Measurements from ENCODE around the gene COL20A1.

The COL20A1 gene

GRCh38 chr20:63278661-63279060 is 14.3 kb upstream of the COL20A1 start:
- Histone ChIP-seq H3K4me3 (ENCODE audit: low read depth, low read length) (no peak overlapping the region), H3K36me3 (ENCODE audit: control insufficient read depth in 2 of 2, insufficient read depth in 1 of 2, low read length in 2 of 2) (peaks cover 10 to 86% of the 10 kb centered on the region in 2 experiments; a peak in 2 of 3 replicates), H3K4me1 (ENCODE audit: control insufficient read depth, insufficient read depth, low read length) (no peaks in the 10 kb centered on the region), H3K9me3 (ENCODE audit: control insufficient read depth, insufficient read depth, low read depth, low read length) (no peaks in the 10 kb centered on the region), H3K27ac (ENCODE audit: extremely low read depth, low read depth, low read length) (no peak overlapping the region)
- ChIA-PET CTCF (no interaction called here), POLR2A (no interaction called here)
- TF ChIP-seq ZNF239 (tag by site-specific recombination; IDR thresholded peaks at IDR 0.05) (no peak), MYNN (tag by site-specific recombination; IDR thresholded peaks at IDR 0.05; ENCODE audit: borderline replicate concordance) (no peak), ZNF585B (tag by site-specific recombination; IDR thresholded peaks at IDR 0.05) (no peak), ZNF280C (tag by site-specific recombination; IDR thresholded peaks at IDR 0.05) (no peak), PRDM4 (tag by site-specific recombination; IDR thresholded peaks at IDR 0.05) (no peak), ZFP37 (tag by site-specific recombination; IDR thresholded peaks at IDR 0.05) (no peak), ZNF707 (tag by site-specific recombination; IDR thresholded peaks at IDR 0.05) (no peak), ZFP3 (tag by site-specific recombination; IDR thresholded peaks at IDR 0.05; ENCODE audit: low read depth) (no peak), WT1 (tag by site-specific recombination; IDR thresholded peaks at IDR 0.05) (no peak), ZNF548 (tag by site-specific recombination; IDR thresholded peaks at IDR 0.05) (no peak), KLF1 (tag by site-specific recombination; IDR thresholded peaks at IDR 0.05) (no peak), ZNF571 (tag by site-specific recombination; IDR thresholded peaks at IDR 0.05) (no peak)
- TF ChIP-seq, protein P1, sequence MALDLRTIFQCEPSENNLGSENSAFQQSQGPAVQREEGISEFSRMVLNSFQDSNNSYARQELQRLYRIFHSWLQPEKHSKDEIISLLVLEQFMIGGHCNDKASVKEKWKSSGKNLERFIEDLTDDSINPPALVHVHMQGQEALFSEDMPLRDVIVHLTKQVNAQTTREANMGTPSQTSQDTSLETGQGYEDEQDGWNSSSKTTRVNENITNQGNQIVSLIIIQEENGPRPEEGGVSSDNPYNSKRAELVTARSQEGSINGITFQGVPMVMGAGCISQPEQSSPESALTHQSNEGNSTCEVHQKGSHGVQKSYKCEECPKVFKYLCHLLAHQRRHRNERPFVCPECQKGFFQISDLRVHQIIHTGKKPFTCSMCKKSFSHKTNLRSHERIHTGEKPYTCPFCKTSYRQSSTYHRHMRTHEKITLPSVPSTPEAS (tag by site-specific recombination; IDR thresholded peaks at IDR 0.05) = no peak
- TF ChIP-seq, protein P2, sequence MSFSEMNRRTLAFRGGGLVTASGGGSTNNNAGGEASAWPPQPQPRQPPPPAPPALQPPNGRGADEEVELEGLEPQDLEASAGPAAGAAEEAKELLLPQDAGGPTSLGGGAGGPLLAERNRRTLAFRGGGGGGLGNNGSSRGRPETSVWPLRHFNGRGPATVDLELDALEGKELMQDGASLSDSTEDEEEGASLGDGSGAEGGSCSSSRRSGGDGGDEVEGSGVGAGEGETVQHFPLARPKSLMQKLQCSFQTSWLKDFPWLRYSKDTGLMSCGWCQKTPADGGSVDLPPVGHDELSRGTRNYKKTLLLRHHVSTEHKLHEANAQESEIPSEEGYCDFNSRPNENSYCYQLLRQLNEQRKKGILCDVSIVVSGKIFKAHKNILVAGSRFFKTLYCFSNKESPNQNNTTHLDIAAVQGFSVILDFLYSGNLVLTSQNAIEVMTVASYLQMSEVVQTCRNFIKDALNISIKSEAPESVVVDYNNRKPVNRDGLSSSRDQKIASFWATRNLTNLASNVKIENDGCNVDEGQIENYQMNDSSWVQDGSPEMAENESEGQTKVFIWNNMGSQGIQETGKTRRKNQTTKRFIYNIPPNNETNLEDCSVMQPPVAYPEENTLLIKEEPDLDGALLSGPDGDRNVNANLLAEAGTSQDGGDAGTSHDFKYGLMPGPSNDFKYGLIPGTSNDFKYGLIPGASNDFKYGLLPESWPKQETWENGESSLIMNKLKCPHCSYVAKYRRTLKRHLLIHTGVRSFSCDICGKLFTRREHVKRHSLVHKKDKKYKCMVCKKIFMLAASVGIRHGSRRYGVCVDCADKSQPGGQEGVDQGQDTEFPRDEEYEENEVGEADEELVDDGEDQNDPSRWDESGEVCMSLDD (tag by site-specific recombination; IDR thresholded peaks at IDR 0.05) = no peak
- TF ChIP-seq, protein P3, sequence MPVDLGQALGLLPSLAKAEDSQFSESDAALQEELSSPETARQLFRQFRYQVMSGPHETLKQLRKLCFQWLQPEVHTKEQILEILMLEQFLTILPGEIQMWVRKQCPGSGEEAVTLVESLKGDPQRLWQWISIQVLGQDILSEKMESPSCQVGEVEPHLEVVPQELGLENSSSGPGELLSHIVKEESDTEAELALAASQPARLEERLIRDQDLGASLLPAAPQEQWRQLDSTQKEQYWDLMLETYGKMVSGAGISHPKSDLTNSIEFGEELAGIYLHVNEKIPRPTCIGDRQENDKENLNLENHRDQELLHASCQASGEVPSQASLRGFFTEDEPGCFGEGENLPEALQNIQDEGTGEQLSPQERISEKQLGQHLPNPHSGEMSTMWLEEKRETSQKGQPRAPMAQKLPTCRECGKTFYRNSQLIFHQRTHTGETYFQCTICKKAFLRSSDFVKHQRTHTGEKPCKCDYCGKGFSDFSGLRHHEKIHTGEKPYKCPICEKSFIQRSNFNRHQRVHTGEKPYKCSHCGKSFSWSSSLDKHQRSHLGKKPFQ (tag by site-specific recombination; IDR thresholded peaks at IDR 0.05) = no peak

- ChIA-PET CTCF (interaction anchor here (1.1 to 4.1 kb wide), 4 partner anchors 12 to 55 kb away, joined by 3 to 37 read pairs (median 8); partner anchors contain the start of gene COL20A1), POLR2A (no interaction called here)
- TF ChIP-seq, protein P4, sequence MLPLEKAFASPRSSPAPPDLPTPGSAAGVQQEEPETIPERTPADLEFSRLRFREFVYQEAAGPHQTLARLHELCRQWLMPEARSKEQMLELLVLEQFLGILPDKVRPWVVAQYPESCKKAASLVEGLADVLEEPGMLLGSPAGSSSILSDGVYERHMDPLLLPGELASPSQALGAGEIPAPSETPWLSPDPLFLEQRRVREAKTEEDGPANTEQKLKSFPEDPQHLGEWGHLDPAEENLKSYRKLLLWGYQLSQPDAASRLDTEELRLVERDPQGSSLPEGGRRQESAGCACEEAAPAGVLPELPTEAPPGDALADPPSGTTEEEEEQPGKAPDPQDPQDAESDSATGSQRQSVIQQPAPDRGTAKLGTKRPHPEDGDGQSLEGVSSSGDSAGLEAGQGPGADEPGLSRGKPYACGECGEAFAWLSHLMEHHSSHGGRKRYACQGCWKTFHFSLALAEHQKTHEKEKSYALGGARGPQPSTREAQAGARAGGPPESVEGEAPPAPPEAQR (tag by site-specific recombination; IDR thresholded peaks at IDR 0.05) = no peak
- TF ChIP-seq ZNF274 (IDR thresholded peaks at IDR 0.05; ENCODE audit: low read length) (no peak), ZNF274 (tag by site-specific recombination; IDR thresholded peaks at IDR 0.05; ENCODE audit: borderline replicate concordance) (no peak), ZFHX2 (tag by site-specific recombination; conservative IDR thresholded peaks at IDR 0.05) (no peak), ZNF223 (tag by site-specific recombination; IDR thresholded peaks at IDR 0.05) (no peak), ZNF76 (tag by site-specific recombination; IDR thresholded peaks at IDR 0.05; ENCODE audit: borderline replicate concordance, low read depth) (no peak), ZNF623 (tag by site-specific recombination; IDR thresholded peaks at IDR 0.05) (no peak), ZNF10 (tag by site-specific recombination; IDR thresholded peaks at IDR 0.05) (no peak)
- H3K9me3 ChIP-seq (ENCODE audit: control insufficient read depth, insufficient read depth, low read depth, low read length) = no peaks in the 10 kb centered on the region
- H3K36me3 ChIP-seq (ENCODE audit: control insufficient read depth in 2 of 2, insufficient read depth in 1 of 2, low read length in 2 of 2) = peaks cover 10 to 98% of the 10 kb centered on the region in 2 experiments; a peak in 2 of 3 replicates
- H3K4me1 ChIP-seq (ENCODE audit: control insufficient read depth, insufficient read depth, low read length) = no peaks in the 10 kb centered on the region
- no peak overlapping the region for H3K4me3 ChIP-seq (ENCODE audit: low read depth, low read length)
- no peak overlapping the region for H3K27ac ChIP-seq (ENCODE audit: extremely low read depth, low read depth, low read length)
Observed at GRCh38 chr20:63279931-63280330, 13.1 kb upstream of the COL20A1 start.

All from HEK293 (cell line).